ENCODE results near the gene TGM5. TPM values are rescaled to one million over a fixed set of nuclear protein-coding genes. Genes with fewer than 3 reads are reported as not detected.

TGM5 gene
- total RNA-seq, 1 experiment from 2014 or later, result not detected

GRCh38 chr15:43187544-43188155, 79.1 kb downstream of the TGM5 start:
- CTCF ChIA-PET, result interaction anchor here (1.2 kb wide), 1 partner anchor 98 kb away, joined by 4 read pairs; no protein-coding TSS in a partner anchor
- no TSS peak for BruUV-seq (replicated peaks)

More at GRCh38 chr15:43187544-43188155, 79.1 kb downstream of the TGM5 start:
- Histone ChIP-seq H2AFZ (ENCODE audit: low read depth, low read length, poor library complexity, severe bottlenecking) (no peak overlapping the region), H3K4me2 (ENCODE audit: low read length) (no peak overlapping the region), H3K36me3 (ENCODE audit: control insufficient read depth in 1 of 2, insufficient read depth in 2 of 2, low read length in 2 of 2) (peaks cover 6 to 19% of the 10 kb centered on the region in 2 experiments; a peak in 3 of 4 replicates), H3K9ac (ENCODE audit: low read length) (no peak overlapping the region), H3K4me3 (replicated peaks in 1 of 2; ENCODE audit: low read depth in 1 of 2, low read length in 2 of 2) (no peak overlapping the region), H3K9me3 (ENCODE audit: control insufficient read depth in 1 of 2, insufficient read depth in 1 of 2, low read depth in 1 of 2, low read length in 2 of 2) (no peaks in the 10 kb centered on the region), H3K27me3 (ENCODE audit: insufficient read depth, low read length) (no peaks in the 10 kb centered on the region), H4K20me1 (ENCODE audit: insufficient read depth) (no peaks in the 10 kb centered on the region), H3K9me2 (ENCODE audit: insufficient read depth) (no peaks in the 10 kb centered on the region), H3K79me2 (ENCODE audit: insufficient read depth, low read length) (no peaks in the 10 kb centered on the region; the same call in 1 of the 2 replicates), H3K4me1 (ENCODE audit: control insufficient read depth in 1 of 2, insufficient read depth in 2 of 2, low read length in 2 of 2) (peaks cover 10 to 11% of the 10 kb centered on the region in 2 experiments; a peak in 3 of 4 replicates), H3K27ac (ENCODE audit: low read depth, low read length) (no peak overlapping the region)
- ChIA-PET POLR2A (interaction anchor here (0.7 kb wide), 1 partner anchor 48 kb away, joined by 3 read pairs; no protein-coding TSS in a partner anchor), RAD21 (ENCODE audit: low non-redundant PET in 1 of 2, low total read pairs in 2 of 2, uncharacterized antibody in 2 of 2, unreplicated experiment in 2 of 2) (no interaction called here)
- intact Hi-C loops (cut with micrococcal nuclease), result loop anchor here (1.0 to 5.0 kb wide), 3 partner anchors 17 to 95 kb away; partner anchors contain the start of gene TMEM62
- DNase-seq (ENCODE audit: low read depth, low spot score), result peak; percentile 24
- ATAC-seq, result no peak
- TF ChIP-seq RAD21 (IDR thresholded peaks at IDR 0.05; ENCODE audit: low read depth), result peak; percentile 64
- no peak for TF ChIP-seq SIN3A (IDR thresholded peaks at IDR 0.05; ENCODE audit: low read depth)
- TF ChIP-seq CTCF (IDR thresholded peaks at IDR 0.05 in 2 of 3, conservative IDR thresholded peaks at IDR 0.05 in 1 of 3; ENCODE audit: borderline replicate concordance in 1 of 3, insufficient read depth in 1 of 3, low read depth in 2 of 3, low read length in 2 of 3), result peak; percentile 51 to 70 (median 61); a peak in 5 of 6 replicates
- no peak for TF ChIP-seq ZBTB33 (IDR thresholded peaks at IDR 0.05; ENCODE audit: extremely low read depth, insufficient replicate concordance, low read length)
